OCI-LY3 (cell line): Measurements from ENCODE around the gene PTPRN2.

Experiments used
- CTCF ChIP-seq: fragments of 200-600, 300-600 bp; sonication (generic); IDR thresholded peaks from 2 replicates; pipeline ENCODE4 v1.5.1; 2014; ENCODE audit warnings: antibody characterized with exemption, low read length, low read depth
- EZH2phosphoT487 ChIP-seq: fragments of 200-600 bp; shearing (Covaris generic); IDR thresholded peaks from 2 replicates; pipeline ENCODE4 v1.6.1; 2018; ENCODE audit warnings: antibody characterized with exemption, mixed run types, low read depth

- no peak for TF ChIP-seq CTCF
- no peak for TF ChIP-seq EZH2phosphoT487
Measured at GRCh38 chr7:157986051-157986450, 601.6 kb downstream of the PTPRN2 start.
